HuH-7.5 (cell line): ENCODE data around the gene CDHR2.

ENCODE experiments used
- DNase-seq: peaks from one replicate; pipeline ENCODE4 v3.0.0; 2011; ENCODE audit warnings: low spot score

CDHR2 gene

DNA sequence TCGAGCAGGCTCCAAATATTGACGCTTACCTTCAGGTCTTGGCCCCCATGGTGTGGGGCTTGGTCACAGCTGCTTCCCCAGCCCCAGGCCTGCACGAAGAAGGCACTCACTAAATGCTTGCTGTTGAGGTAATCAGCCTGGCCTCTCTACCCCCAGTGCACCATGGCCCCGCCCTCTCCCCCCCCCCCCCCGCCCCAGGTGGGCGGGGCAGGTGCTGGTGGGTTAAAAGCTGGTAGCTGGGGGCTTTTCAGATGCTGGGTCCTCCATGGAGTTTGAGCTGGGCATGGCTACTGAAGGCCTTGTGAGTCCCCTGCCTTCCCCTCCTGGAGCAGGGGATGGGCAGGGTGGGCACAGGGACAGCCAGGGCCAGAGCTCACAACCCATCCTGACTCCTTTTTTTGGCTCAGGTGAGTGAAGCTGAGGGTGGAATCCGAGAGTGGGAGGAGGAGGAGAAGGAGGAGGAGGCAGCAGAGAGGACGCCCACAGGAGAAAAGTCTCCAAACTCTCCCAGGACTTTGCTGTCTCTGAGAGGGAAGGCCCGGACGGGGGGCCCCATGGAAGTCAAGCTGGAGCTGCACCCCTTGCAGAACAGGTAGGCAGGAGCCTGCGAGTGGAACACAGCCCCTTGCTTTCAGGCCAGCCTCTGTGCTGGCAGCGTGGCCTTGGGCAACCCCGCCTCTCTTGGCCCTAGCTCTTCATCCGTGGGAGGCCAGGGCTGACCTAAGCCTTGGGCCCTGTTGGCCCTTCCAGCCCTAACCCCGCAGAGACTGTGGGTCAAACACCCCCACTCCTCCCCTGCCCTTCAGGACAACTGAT, 93.7 kb downstream of the CDHR2 start:
- no peak for DNase-seq

DNA sequence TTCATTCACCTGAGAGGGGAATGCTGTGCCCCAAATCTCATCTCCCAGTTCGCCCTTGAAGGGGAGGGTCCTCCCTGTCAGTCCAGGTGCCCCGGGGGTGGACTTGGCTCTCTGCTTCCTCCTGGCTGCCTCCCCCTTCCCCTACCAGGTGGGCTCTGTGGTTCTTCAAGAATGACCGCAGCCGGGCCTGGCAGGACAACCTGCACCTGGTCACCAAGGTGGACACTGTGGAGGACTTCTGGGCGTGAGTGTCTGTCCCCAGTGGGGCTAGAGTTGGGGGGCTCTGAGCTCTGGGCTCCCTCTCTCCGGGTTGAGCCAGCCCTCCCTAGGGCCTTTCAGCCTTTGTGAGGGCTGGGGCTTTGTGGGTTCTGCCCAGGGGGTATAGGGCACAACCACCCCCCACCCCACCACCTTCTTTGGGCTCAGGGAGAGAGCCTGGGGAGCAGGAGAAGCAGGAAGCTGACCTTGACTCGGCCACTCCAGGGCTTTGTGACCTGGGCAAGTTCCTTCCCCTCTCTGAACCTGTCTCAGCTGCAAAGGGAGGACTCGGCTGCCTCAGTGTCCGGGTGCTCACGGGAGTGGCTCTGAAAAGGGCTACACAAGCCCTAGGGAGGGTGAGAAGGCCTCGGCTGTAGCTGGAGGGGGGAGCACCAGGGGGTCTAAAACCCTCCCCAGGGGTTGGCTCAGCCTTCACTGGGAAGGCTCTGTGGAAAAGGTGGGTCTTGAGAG, 94.5 kb downstream of the CDHR2 start:
- no peak for DNase-seq

DNA sequence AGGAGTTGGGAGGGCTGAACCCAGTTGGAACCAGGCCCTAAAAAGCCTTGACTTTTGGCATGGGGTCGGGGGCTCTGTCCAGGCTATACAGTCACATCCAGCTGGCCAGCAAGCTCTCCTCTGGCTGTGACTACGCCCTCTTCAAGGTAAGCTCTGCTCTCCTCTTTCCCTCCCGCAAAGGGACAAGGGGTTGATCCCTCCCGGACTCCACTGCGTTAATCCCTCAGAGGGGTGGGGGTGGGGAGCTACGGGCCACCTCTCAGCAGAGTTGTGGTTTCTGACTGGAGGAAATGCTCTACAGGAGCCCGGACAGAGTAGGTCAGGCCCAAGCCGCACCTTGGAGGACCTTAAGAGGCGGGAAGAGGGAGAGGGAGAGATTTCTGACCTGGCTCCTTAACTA, 95.2 kb downstream of the CDHR2 start:
- no peak for DNase-seq

DNA sequence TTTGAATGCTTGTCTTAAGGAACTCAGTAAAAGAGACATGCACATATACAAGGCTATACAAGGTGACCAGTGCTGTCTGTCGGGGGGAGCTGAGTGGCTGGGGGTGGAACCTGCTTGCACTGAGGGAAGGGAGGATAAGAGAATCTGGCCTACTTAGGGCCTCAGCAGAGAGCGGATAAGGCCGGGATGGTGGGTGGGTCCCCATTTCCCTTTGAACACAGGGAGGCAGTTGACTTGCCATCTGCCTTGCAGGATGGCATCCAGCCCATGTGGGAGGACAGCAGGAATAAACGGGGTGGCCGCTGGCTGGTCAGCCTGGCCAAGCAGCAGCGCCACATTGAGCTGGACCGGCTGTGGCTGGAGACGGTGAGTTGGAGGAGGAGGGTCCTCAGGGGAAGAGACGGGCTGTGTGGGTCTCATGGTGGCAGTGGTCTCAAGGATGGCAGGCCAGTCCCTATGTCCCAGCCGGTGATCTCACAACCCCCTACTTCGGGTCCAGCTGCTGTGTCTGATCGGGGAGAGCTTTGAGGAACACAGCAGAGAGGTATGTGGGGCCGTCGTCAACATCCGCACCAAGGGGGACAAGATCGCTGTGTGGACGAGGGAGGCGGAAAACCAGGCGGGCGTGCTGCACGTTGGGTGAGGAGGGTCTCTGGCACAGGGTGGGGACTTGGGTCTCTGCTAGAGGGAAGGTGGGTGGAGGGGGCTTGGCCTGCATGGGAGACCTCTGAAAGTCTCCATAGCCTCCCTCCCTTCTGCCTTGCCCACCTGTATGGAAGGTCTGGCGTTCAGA, 95.9 kb downstream of the CDHR2 start:
- no peak for DNase-seq
